Skeletal muscle cell (primary cell): ENCODE results near the gene B4GALT3.

ENCODE experiments used
- DNase-seq: peaks from one replicate; pipeline ENCODE4 v3.0.0-alpha.2; 2010; ENCODE audit warnings: low read depth
- H3K4me3 ChIP-seq: 2 replicates; pipeline ENCODE4 v1.5.1; 2011; ENCODE audit warnings: low read depth, mild to moderate bottlenecking, control low read depth, low read length, moderate library complexity

Gene B4GALT3

GRCh38 chr1:161190962-161191521 lies 13.7 kb upstream of the B4GALT3 start:
- H3K4me3 ChIP-seq, result no peak overlapping the region
- DNase-seq, result no peak

GRCh38 chr1:161189036-161189435 lies 11.7 kb upstream of the B4GALT3 start:
- H3K4me3 ChIP-seq, result no peak overlapping the region
- DNase-seq, result no peak

GRCh38 chr1:161188381-161188780 lies 11.1 kb upstream of the B4GALT3 start:
- H3K4me3 ChIP-seq, result no peak overlapping the region
- DNase-seq, result no peak

- no peak overlapping the region for H3K4me3 ChIP-seq
- no peak for DNase-seq
Measured at GRCh38 chr1:161187311-161187710, 10.0 kb upstream of the B4GALT3 start.

GRCh38 chr1:161185732-161186311 lies 8.5 kb upstream of the B4GALT3 start:
- H3K4me3 ChIP-seq, result no peak overlapping the region
- DNase-seq, result no peak

- peak; percentile 54 for DNase-seq
- H3K4me3 ChIP-seq, result no peak overlapping the region
Measured at GRCh38 chr1:161185282-161185682, 8.0 kb upstream of the B4GALT3 start.

- H3K4me3 ChIP-seq, result no peak overlapping the region
- DNase-seq, result no peak
Measured at GRCh38 chr1:161182214-161182613, 4.9 kb upstream of the B4GALT3 start.

GRCh38 chr1:161180639-161181038 lies 3.3 kb upstream of the B4GALT3 start:
- no peak for DNase-seq
- H3K4me3 ChIP-seq, result no peak overlapping the region

GRCh38 chr1:161179698-161180097 lies 2.4 kb upstream of the B4GALT3 start:
- H3K4me3 ChIP-seq, result no peak overlapping the region
- DNase-seq, result no peak

- peak overlapping the region; percentile 89 for H3K4me3 ChIP-seq
- no peak for DNase-seq
Measured at GRCh38 chr1:161177936-161178244, 583 bp upstream of the B4GALT3 start.

GRCh38 chr1:161176468-161177111 lies 717 bp downstream of the B4GALT3 start:
- no peak for DNase-seq
- peak overlapping the region; percentile 89 for H3K4me3 ChIP-seq

- no peak for DNase-seq
- peak overlapping the region; percentile 89 for H3K4me3 ChIP-seq
Measured at GRCh38 chr1:161175771-161176453, 1.4 kb downstream of the B4GALT3 start.

GRCh38 chr1:161174911-161175310 lies 2.4 kb downstream of the B4GALT3 start:
- DNase-seq, result no peak
- no peak overlapping the region for H3K4me3 ChIP-seq

GRCh38 chr1:161173711-161174110 lies 3.6 kb downstream of the B4GALT3 start:
- no peak overlapping the region for H3K4me3 ChIP-seq
- DNase-seq, result no peak

GRCh38 chr1:161172776-161173376 lies 4.4 kb downstream of the B4GALT3 start:
- peak; percentile 100 for DNase-seq
- no peak overlapping the region for H3K4me3 ChIP-seq

GRCh38 chr1:161172349-161172748 lies 5.0 kb downstream of the B4GALT3 start:
- H3K4me3 ChIP-seq, result no peak overlapping the region
- DNase-seq, result no peak

- no peak for DNase-seq
Measured at GRCh38 chr1:161171696-161172095, 5.6 kb downstream of the B4GALT3 start.

GRCh38 chr1:161171191-161171590 lies 6.1 kb downstream of the B4GALT3 start:
- DNase-seq, result no peak
- H3K4me3 ChIP-seq, result no peak overlapping the region

More at GRCh38 chr1:161171696-161172095, 5.6 kb downstream of the B4GALT3 start:
- no peak overlapping the region for H3K4me3 ChIP-seq

- H3K4me3 ChIP-seq, result no peak overlapping the region
- no peak for DNase-seq
Measured at GRCh38 chr1:161168906-161169305, 8.4 kb downstream of the B4GALT3 start.
